ENCODE results near the gene ADGRG1.

ADGRG1 gene

GRCh38 chr16:57616241-57616640 is 12.2 kb upstream of the ADGRG1 start:
- DNase-seq (ENCODE audit: low read depth), result no peak
- no peaks in the 10 kb centered on the region for H3K27me3 ChIP-seq (replicated peaks; ENCODE audit: control insufficient read depth, insufficient read depth, low read length)

GRCh38 chr16:57616876-57617275 is 11.6 kb upstream of the ADGRG1 start:
- no peaks in the 10 kb centered on the region for H3K4me1 ChIP-seq (ENCODE audit: control insufficient read depth, insufficient read depth, low read length)
- H3K36me3 ChIP-seq (ENCODE audit: control insufficient read depth, insufficient read depth, low read length, severe bottlenecking), result no peaks in the 10 kb centered on the region
- H3K27me3 ChIP-seq (replicated peaks; ENCODE audit: control insufficient read depth, insufficient read depth, low read length), result no peaks in the 10 kb centered on the region
- no peak for DNase-seq (ENCODE audit: low read depth)
- no peaks in the 10 kb centered on the region for H3K9me3 ChIP-seq (ENCODE audit: control insufficient read depth, low read length)
- no peak overlapping the region for H3K4me3 ChIP-seq (ENCODE audit: low read length)
- H3K9ac ChIP-seq (ENCODE audit: low read length), result no peak overlapping the region

More at GRCh38 chr16:57616241-57616640, 12.2 kb upstream of the ADGRG1 start:
- Histone ChIP-seq H3K4me1 (ENCODE audit: control insufficient read depth, insufficient read depth, low read length) (no peaks in the 10 kb centered on the region), H3K36me3 (ENCODE audit: control insufficient read depth, insufficient read depth, low read length, severe bottlenecking) (no peaks in the 10 kb centered on the region), H3K9ac (ENCODE audit: low read length) (no peak overlapping the region), H3K4me3 (ENCODE audit: low read length) (no peak overlapping the region), H3K9me3 (ENCODE audit: control insufficient read depth, low read length) (no peaks in the 10 kb centered on the region)

GRCh38 chr16:57617604-57618111 is 10.8 kb upstream of the ADGRG1 start:
- Histone ChIP-seq H3K4me3 (ENCODE audit: low read length) (no peak overlapping the region), H3K4me1 (ENCODE audit: control insufficient read depth, insufficient read depth, low read length) (peaks cover 7% of the 10 kb centered on the region), H3K36me3 (ENCODE audit: control insufficient read depth, insufficient read depth, low read length, severe bottlenecking) (no peaks in the 10 kb centered on the region), H3K9me3 (ENCODE audit: control insufficient read depth, low read length) (no peaks in the 10 kb centered on the region), H3K27me3 (replicated peaks; ENCODE audit: control insufficient read depth, insufficient read depth, low read length) (no peaks in the 10 kb centered on the region), H3K9ac (ENCODE audit: low read length) (no peak overlapping the region)
- DNase-seq (ENCODE audit: low read depth), result no peak

- DNase-seq (ENCODE audit: low read depth), result peak; percentile 17
Measured at GRCh38 chr16:57618296-57619132, 9.9 kb upstream of the ADGRG1 start.

GRCh38 chr16:57619133-57619605 is 9.3 kb upstream of the ADGRG1 start:
- Histone ChIP-seq H3K4me3 (ENCODE audit: low read length) (no peak overlapping the region), H3K27me3 (replicated peaks; ENCODE audit: control insufficient read depth, insufficient read depth, low read length) (no peaks in the 10 kb centered on the region), H3K9me3 (ENCODE audit: control insufficient read depth, low read length) (no peaks in the 10 kb centered on the region), H3K9ac (ENCODE audit: low read length) (no peak overlapping the region), H3K36me3 (ENCODE audit: control insufficient read depth, insufficient read depth, low read length, severe bottlenecking) (no peaks in the 10 kb centered on the region), H3K4me1 (ENCODE audit: control insufficient read depth, insufficient read depth, low read length) (peaks cover 10% of the 10 kb centered on the region)
- DNase-seq (ENCODE audit: low read depth), result no peak

More at GRCh38 chr16:57618296-57619132, 9.9 kb upstream of the ADGRG1 start:
- Histone ChIP-seq H3K9me3 (ENCODE audit: control insufficient read depth, low read length) (no peaks in the 10 kb centered on the region), H3K9ac (ENCODE audit: low read length) (no peak overlapping the region), H3K4me3 (ENCODE audit: low read length) (no peak overlapping the region), H3K4me1 (ENCODE audit: control insufficient read depth, insufficient read depth, low read length) (peaks cover 10% of the 10 kb centered on the region), H3K36me3 (ENCODE audit: control insufficient read depth, insufficient read depth, low read length, severe bottlenecking) (no peaks in the 10 kb centered on the region), H3K27me3 (replicated peaks; ENCODE audit: control insufficient read depth, insufficient read depth, low read length) (no peaks in the 10 kb centered on the region)

GRCh38 chr16:57619606-57620334 is 8.7 kb upstream of the ADGRG1 start:
- H3K4me1 ChIP-seq (ENCODE audit: control insufficient read depth, insufficient read depth, low read length), result peaks cover 10% of the 10 kb centered on the region
- no peak for DNase-seq (ENCODE audit: low read depth)

GRCh38 chr16:57620335-57621231 is 7.8 kb upstream of the ADGRG1 start:
- H3K36me3 ChIP-seq (ENCODE audit: control insufficient read depth, insufficient read depth, low read length, severe bottlenecking), result no peaks in the 10 kb centered on the region
- H3K27me3 ChIP-seq (replicated peaks; ENCODE audit: control insufficient read depth, insufficient read depth, low read length), result no peaks in the 10 kb centered on the region
- no peak overlapping the region for H3K9ac ChIP-seq (ENCODE audit: low read length)
- no peak for DNase-seq (ENCODE audit: low read depth)
- H3K4me3 ChIP-seq (ENCODE audit: low read length), result no peak overlapping the region
- H3K4me1 ChIP-seq (ENCODE audit: control insufficient read depth, insufficient read depth, low read length), result peaks cover 10% of the 10 kb centered on the region
- no peaks in the 10 kb centered on the region for H3K9me3 ChIP-seq (ENCODE audit: control insufficient read depth, low read length)

More at GRCh38 chr16:57619606-57620334, 8.7 kb upstream of the ADGRG1 start:
- Histone ChIP-seq H3K9me3 (ENCODE audit: control insufficient read depth, low read length) (no peaks in the 10 kb centered on the region), H3K36me3 (ENCODE audit: control insufficient read depth, insufficient read depth, low read length, severe bottlenecking) (no peaks in the 10 kb centered on the region), H3K4me3 (ENCODE audit: low read length) (no peak overlapping the region), H3K27me3 (replicated peaks; ENCODE audit: control insufficient read depth, insufficient read depth, low read length) (no peaks in the 10 kb centered on the region), H3K9ac (ENCODE audit: low read length) (no peak overlapping the region)

GRCh38 chr16:57621521-57622271 is 6.7 kb upstream of the ADGRG1 start:
- Histone ChIP-seq H3K27me3 (replicated peaks; ENCODE audit: control insufficient read depth, insufficient read depth, low read length) (no peaks in the 10 kb centered on the region), H3K4me1 (ENCODE audit: control insufficient read depth, insufficient read depth, low read length) (peaks cover 10% of the 10 kb centered on the region), H3K4me3 (ENCODE audit: low read length) (no peak overlapping the region), H3K9me3 (ENCODE audit: control insufficient read depth, low read length) (no peaks in the 10 kb centered on the region), H3K9ac (ENCODE audit: low read length) (no peak overlapping the region), H3K36me3 (ENCODE audit: control insufficient read depth, insufficient read depth, low read length, severe bottlenecking) (no peaks in the 10 kb centered on the region)
- no peak for DNase-seq (ENCODE audit: low read depth)

GRCh38 chr16:57622361-57623250 is 5.8 kb upstream of the ADGRG1 start:
- Histone ChIP-seq H3K27me3 (replicated peaks; ENCODE audit: control insufficient read depth, insufficient read depth, low read length) (no peaks in the 10 kb centered on the region), H3K36me3 (ENCODE audit: control insufficient read depth, insufficient read depth, low read length, severe bottlenecking) (no peaks in the 10 kb centered on the region), H3K9ac (ENCODE audit: low read length) (no peak overlapping the region), H3K4me3 (ENCODE audit: low read length) (no peak overlapping the region), H3K4me1 (ENCODE audit: control insufficient read depth, insufficient read depth, low read length) (peaks cover 17% of the 10 kb centered on the region), H3K9me3 (ENCODE audit: control insufficient read depth, low read length) (no peaks in the 10 kb centered on the region)
- DNase-seq (ENCODE audit: low read depth), result no peak
